H4 (cell line): ENCODE measurements around the gene RAB11FIP3. TPM values are rescaled to one million over a fixed set of nuclear protein-coding genes. Genes with fewer than 3 reads are reported as not detected.
"Not testable (repeated sequence)": the region's sequence is repeated elsewhere in the genome, so short reads cannot be mapped to it uniquely, and the experiment has no call there.

ENCODE experiments used
- DNase-seq: peaks from one replicate; pipeline ENCODE4 v3.0.0-alpha.2; 2015; ENCODE audit warnings: low spot score
- total RNA-seq: library from RNA; depleted of rRNA; stranded (reverse); fragments of >200 nt; shearing (Covaris generic); gene quantifications from 2 replicates; pipeline ENCODE4 v1.2.3, GENCODE V29; 2014

RAB11FIP3 gene
- total RNA-seq, 1 experiment from 2014 or later = 5.4 TPM

DNA sequence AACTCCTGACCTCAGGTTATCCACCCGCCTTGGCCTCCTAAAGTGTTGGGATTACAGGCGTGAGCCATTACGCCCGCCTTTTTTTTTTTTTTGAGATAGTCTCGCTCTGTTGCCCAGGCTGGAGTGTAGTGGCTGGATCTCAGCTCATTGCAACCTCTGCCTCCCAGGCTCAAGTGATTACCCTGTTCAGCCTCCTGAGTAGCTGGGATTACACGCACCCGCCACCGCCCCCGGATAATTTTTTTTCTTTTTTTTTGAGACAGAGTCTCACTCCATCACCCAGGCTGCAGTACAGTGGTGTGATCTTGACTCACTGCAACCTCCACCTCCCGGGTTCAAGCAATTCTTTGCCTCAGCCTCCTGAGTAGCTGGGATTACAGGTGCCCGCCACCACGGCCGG, 3.3 kb upstream of the RAB11FIP3 start:
- not testable (repeated sequence) for DNase-seq

DNA sequence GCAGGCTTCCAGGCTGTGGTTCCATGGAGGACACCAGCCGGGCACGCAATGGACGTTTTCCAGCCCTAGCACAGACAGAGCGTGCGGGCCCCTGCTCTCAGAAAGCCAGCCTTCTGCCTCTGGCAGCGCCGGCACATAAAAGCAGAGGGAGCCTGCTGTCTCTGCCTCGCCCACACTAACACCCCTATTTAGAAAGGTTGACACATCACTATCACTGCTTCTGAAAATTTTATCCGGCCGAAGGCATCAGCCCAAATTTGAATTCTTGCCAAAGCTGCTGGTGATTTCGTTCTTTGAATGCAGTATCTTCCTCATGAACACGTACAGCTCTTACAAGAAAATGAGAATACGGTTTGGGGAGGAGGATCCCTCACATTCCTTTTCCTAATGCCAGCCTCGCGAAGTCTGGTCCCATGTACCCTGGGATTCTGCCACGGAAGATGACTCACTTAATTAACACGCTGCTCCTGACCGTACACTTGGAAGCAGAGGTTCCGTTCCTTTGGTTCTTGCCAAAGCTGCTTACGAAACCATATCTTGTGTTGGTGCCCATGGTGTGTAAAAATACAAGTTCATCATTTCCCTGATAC, 1.3 kb upstream of the RAB11FIP3 start:
- DNase-seq = peak; percentile 92

DNA sequence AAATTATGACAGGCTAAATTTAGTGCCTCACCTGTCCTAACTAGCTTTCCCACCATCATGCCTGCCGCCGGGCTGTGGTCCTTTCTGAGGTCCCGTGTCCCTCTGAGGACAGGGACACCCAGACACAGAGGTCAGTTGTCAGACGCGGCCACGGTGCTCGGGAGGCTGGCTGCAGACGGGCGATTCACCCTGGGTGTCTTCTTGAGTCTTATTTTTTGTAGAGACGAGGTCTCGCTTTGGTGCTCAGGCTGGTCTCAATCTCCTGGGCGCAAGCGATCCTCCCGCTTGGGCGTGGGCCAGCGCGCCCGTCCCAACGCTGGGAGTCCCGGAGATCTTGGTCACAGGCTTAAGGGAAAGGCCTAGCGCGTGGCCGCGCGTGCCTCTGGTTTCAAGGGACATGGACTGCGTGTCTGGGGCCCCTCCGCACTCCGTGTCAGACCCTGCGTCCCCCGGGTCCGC, 797 bp upstream of the RAB11FIP3 start:
- DNase-seq = no peak

DNA sequence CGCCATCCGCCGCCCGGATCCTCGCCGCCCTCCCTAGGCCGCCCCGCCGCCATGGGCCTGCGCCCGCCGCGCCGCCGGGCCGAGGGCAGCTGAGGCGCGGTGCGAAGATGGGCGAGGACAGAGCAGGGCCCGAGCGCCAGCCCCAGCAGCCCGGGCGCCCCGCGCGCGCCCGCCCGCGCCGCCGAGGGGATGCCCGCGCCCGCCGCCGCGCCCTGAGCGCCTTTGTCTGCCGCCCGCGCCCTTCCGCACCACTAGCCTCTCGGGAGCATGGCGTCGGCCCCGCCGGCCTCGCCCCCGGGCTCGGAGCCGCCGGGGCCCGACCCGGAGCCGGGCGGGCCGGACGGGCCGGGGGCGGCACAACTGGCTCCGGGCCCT, 278 bp downstream of the RAB11FIP3 start:
- DNase-seq = no peak

DNA sequence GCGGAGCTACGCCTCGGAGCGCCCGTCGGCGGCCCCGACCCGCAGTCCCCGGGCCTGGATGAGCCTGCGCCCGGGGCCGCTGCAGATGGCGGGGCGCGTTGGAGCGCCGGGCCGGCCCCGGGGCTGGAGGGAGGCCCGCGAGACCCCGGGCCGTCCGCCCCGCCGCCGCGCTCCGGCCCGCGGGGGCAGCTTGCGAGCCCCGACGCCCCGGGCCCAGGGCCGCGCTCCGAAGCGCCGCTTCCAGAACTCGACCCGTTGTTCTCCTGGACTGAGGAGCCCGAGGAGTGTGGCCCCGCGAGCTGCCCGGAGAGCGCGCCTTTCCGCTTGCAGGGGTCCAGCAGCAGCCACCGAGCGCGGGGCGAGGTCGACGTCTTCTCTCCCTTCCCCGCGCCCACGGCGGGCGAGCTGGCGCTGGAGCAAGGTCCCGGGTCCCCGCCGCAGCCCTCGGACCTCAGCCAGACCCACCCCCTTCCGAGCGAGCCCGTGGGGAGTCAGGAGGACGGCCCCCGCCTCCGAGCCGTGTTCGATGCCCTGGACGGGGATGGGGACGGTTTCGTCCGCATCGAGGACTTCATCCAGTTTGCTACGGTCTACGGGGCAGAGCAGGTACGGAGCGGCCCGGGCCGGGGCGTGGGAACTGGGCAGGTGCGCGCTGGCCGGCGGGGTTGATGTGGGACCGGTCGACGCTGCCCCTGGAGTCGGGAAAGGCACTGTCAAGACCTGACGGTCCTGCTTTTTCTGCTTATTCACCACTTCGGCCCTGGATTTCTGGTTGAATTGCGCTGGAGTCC, 861 bp downstream of the RAB11FIP3 start:
- no peak for DNase-seq

DNA sequence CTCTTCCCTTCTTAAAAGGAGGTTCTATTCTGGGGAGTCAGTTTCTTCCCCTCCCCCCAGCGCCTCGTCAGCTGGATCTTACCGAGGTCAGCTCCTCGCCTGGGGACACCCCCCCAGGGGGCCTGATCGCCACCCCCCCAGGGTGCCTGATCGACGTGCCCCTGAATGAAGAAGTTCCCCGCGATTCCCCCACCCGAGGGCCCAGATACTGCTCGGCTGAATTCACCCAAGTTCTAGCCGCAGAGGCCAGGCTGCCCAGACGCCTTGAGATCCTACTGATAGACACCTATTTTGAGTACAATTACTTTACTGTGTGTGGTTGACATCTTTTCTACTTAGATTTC, 1.4 kb downstream of the RAB11FIP3 start:
- DNase-seq = no peak

DNA sequence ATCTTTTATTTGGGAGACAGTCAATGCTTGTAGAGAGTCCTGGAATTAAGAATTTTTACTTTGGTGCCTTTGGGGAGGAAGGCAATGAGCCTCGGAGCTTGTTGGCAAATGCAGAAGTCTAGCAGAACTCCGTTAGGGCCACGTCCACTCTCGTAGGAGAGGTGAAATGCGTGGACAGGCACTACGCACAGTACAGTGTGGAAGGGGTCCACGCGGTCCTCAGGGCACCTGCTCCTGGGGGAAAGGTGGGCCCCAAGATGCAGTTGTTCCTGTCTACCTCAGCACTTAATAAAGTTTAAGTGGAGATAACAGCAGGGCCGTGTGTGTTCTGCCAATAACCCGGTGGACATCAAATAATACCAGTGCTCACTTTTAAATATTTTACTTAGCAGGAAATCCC, 1.8 kb downstream of the RAB11FIP3 start:
- no peak for DNase-seq

DNA sequence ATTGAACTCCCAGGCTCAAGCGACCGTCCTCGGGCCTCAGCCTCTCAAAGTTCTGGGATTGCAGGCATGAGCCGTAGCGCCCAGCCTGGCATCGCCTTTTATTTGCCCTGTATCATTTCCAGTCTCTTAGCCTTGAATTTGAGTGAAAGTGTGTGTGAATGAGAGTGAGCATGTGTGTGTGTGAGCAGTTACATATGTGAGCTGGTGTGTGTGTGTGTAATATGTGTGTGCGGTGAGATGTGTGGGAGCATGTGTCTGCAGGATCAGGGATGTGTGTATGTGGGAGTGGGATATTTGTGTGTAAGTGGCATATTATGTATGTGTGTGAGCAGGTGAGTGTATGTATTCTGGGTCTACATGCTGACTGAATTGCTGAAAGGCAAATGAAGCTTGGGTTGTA, 5.5 kb downstream of the RAB11FIP3 start:
- no peak for DNase-seq

DNA sequence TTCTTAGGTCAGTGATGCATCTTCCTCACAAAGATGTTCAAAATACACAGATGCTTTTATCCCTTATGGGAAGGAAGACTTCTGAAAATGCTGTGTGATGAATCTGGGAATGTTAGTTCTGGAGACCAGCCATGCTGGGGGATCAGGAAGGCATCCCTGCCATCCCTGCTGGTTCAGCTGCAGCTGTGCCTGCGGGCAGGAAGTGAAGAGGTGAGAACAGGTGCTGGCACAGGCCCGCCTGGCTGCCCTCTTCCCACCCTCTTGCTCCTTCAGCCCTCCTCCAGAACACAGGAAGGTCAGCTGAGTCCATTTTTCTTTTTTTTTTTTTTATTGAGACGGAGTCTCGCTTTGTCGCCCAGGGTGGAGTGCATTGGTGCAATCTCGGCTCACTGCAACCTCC, 15.2 kb downstream of the RAB11FIP3 start:
- no peak for DNase-seq

DNA sequence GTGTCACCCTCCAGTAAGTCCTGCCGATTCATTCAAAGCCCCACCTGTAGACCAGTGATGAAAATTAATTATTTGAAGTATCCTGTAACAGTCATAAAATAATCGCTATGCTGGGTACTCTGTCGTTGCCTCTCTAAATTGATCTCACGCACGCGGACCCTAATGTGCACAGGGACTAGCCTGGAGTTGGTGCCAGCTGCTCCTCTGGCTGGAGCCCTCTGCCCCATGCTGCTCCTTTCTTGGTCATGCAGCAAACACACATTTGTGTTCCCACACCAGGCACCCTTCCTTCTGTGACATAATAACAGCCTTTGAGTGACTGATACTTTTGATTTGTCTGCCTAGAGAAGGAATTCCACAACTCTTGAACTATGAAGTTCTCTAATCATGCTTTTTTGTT, 16.0 kb downstream of the RAB11FIP3 start:
- DNase-seq = no peak

DNA sequence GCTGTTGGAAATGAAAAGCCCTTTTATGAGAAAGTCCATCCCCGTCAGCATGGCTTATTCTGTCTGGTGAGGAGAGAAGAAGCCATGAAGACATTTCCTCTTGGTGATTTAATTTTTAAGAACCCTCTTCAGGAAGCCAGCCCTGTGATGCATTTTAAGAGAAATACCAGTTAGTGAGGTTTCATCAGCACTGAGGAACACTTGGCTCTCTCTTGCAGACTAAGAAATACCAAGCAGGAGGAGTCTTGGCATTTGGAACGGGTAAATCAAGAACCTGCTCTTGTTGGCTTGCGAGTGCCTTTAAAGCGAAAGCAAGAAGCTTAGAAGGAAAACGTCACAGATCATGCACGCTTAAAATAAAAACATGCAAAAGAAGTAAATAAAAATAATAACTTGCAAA, 17.5 kb downstream of the RAB11FIP3 start:
- DNase-seq = no peak

DNA sequence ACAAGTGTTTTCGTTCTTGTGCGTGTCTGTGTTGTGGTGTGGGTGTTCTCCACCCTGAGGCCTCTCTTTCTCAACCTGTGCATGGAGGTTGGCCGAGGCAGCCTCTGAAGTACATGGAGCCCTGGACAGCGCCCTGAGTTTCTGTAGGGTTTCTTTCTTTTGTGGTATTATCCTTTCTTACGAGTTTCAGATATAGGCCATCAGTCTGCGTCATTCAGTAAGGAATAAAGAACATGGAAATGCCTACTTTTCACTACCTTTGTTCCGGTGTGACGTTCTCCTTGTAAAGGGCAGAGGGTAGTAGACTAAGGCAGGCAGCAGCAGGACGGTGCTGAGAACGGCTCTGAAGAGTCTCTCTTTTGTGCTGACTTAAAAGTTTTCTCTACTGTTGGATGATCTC, 18.6 kb downstream of the RAB11FIP3 start:
- no peak for DNase-seq

DNA sequence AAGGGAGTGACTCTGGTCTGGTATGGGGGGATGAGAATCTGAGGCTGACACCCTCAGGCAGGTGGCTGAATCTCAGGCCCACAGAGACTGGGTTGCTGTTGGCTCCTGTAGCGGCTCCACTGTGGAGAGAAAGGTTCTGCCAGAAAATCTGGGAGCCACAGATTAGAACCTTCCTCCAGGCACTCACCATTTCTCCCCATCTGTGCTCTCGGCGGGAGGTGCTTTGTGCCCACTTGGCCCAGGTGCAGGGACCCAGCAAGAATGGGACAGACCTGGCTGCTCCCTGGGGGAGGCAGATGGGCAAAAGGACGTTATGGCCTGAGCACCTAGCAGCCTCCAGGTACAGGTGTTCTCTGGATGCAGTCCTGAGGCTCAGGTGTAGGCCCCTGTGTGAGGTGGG, 20.1 kb downstream of the RAB11FIP3 start:
- DNase-seq = no peak

DNA sequence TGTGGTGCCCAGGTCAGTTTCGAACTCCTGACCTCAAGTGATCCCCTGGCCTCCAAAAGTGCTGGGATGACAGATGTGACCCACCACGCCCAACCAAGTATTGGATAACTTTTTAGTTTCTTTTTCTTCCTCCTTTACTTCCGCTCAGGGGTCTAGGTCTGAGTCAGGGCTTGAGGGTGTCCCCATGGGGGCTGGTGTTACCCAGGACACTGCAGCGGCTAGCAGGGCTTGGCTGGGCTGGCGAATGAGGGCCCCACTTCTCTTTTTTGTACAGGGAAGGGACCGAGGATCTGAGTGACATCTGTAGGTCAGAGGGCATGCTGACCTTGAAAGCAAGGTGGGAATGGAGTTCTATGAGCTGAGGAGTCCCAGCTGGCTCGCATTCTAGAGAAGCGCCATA, 24.9 kb downstream of the RAB11FIP3 start:
- DNase-seq = no peak

DNA sequence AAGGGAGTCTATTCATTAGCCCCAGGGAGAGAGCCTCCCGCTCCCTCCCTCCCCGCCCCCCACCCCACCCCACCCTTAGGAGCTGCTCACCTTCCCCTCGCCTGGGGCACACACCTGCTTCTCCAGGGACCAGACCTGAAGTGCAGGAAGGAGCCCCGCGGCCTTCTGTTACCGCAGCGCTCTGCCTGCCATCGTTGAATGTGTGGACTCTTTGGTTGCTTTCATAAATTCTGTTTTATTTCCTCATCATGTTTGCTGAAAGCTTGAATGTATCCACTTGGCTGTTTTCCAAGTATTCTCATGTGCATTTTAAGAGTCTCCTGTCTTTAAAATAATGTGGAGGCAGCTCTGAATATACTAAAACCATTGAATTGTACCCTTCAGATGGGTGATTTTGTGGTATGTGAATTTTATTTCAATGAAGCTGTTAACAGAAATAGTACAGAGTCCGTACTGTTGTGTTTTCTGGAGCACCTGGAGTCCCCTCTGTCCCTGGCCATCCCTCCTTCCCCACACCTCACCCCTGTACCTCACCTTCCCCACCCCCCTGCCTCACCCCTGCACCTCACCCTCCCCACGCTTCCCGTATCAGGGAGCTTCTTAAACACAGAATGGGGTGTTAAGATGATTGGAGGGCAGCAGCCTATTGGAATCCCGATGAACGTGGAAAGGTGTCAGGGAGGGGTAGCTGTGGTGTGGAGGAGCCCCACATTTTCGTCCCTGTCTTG, 25.5 kb downstream of the RAB11FIP3 start:
- DNase-seq = no peak

DNA sequence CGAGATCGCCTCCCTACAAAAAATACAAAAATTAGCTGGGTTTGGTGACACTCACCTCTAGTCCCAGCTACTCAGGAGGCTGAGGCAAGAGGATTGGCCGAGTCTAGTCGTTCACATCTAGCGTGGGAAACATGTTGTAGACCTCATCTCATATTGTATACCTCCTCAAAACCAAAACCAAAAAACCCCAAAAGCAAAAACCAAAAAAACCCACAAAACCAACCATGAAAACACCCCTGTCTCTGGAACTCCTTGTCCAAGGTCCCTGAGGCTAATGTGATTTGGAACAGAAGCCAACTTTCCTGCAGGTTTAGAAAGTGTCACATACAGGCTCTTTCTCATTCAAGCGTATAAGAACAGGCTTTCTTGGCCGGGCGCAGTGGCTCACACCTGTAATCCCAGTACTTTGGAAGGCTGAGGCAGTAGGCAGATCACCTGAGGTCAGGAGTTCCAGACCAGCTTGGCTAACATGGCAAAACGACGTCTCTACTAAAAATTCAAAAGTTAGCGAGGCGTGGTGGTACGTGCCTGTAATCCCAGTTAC, 29.0 kb downstream of the RAB11FIP3 start:
- DNase-seq = no peak

DNA sequence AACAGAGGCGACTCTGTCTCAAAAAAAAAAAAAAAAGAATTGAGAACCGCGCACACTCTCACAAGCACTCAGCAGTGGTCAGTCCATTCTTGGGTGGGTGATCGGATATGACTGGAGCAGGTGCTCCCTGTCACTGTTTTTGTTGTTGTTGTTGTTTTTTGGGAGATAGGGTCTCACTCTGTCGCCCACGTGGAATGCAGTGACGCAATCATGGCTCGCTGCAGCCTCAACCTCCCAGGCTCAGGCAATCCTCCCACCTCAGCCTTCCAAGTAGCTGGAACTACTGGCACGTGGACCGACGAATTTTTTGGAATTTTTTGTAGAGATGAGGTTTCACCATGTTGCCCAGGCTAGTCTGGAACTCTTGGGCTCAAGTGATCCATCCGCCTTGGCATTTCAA, 30.0 kb downstream of the RAB11FIP3 start:
- DNase-seq = no peak

DNA sequence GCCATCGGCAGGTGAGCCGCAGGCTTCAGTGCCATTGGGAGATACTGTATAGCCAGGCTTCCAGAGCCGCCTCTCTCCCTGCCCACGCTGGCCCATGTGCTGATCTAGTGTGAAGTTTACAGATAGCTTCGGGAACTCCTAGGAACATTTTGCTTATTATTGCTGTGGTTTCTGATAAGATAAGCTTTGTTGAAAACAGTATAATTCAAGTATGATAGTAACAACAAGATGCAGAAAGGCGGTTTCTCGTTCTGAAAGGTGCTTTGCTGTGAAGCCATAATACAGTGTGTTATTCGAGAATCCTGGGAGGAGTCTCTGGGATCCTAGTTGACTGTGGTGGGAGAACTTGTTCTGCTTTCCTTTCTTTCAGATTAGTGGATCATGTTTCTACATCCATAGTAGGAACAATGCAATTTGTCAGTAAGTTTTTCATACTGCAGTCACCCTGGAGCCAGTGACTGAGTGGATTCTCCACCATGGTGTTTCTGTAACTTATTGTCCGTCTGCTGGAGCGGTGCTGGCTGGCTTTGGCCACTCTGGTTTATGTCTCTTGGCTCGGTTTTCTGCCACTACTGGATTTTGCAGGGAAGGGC, 31.5 kb downstream of the RAB11FIP3 start:
- no peak for DNase-seq

DNA sequence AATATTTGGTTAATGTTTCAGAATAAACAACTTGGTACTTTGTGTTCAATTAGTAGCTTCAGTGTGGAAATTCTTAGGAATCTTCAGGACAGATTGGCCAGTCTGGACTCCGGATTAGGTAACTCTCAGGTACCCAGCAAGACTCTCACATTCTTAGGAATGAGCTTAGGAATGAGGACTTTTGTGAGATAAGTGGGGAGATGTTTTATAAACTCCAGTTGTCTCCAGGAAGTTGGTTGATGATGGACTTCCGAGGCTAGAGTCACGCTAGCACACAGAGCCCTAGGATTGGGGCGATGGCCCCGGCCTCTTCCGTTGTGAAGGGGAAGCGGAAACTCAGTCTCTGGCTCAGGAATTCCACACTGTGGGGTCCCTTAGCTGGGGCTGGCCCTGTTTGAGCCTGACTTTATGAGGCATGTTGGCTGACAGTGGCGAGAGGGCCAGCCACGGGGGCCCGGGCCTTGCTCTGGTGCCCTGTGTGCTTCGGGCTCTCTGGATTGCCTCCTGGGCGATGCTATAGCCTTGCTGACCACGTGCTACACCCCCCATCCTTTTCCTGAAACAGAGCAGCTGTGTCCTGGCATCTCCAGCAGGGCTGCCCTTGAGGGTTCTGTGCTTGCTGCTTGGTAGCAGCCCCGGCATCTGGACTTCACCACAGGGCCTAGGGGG, 32.4 kb downstream of the RAB11FIP3 start:
- no peak for DNase-seq

DNA sequence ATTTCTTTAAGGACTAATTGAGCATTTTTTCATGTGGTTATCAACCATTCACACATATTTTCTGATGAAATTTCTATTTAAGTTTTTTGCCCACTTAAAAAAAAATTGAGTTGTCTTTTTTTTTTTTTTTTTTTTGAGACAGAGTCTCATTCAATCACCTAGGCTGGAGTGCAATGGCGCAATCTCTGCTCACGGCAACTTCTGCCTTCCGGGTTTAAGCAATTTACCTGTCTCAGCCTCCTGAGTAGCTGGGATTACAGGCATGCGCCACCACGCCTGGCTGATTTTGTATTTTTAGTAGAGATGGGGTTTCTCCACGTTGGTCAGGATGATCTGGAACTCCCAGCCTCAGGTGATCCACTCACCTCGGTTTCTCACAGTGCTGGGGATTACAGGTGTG, 34.3 kb downstream of the RAB11FIP3 start:
- no peak for DNase-seq

DNA sequence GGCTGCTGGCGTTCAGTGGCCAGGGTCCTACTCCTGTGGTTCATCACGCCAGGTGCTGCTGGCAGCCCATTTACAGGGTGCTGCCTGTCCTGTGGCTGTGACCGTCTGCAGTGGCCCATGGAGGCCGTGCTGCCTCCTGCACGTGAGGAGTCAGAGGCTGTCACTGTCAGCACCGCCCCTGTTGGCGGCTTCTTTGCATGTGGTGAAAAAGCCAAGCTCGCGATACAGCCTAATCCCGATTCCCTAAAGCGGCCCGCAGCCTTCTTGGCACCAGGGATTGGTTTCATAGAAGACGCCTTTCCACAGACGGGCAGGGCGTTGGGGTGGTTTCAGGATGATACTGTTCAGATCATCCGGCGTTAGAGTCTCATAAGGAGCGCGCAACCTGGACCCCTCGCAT, 35.3 kb downstream of the RAB11FIP3 start:
- no peak for DNase-seq

DNA sequence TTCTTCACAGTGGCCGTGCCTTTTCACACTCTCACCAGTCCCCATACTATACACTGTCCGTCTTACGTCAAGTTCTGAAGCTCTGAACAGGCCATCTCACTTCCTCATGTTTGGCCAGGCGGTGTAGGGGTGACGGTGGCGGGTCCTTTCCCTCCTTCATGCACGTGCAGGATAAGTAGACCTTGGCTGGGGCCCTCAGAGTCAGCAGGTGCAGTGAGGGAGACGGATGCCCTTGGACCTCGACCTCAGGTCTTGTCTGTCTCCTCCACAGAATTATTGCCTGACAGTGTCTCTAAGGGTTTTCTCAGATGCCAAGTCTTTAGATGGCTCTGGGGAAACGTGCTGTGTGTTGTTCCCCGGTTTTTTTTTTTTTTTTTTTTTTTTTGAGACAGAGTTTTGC, 37.6 kb downstream of the RAB11FIP3 start:
- DNase-seq = no peak
